Upper lobe of left lung (tissue), 4 donors: Measurements from ENCODE around the gene ST6GALNAC6.

Experiments used
- EP300 ChIP-seq, 4 donors: sonication (generic); formaldehyde crosslinking; IDR thresholded peaks; one replicate each; pipeline ENCODE4 v1.5.1; 2017; ENCODE audit warnings: antibody characterized with exemption in 4 of 4, control low read depth in 2 of 4
- POLR2A ChIP-seq, 4 donors: fragments of 450-650 bp; IDR thresholded peaks; one replicate each; pipeline ENCODE4 v1.5.1; 2016 to 2017; ENCODE audit warnings: antibody characterized with exemption in 4 of 4, mild to moderate bottlenecking in 2 of 4
- TF ChIP-seq, protein P1 (sequence below), 6 experiments: fragments of 450-650 bp in 4 of 6; fragments of 200-600 bp in 2 of 6; sonication (generic) in 2 of 6; IDR thresholded peaks; one replicate each; pipeline ENCODE4 v1.5.1; 2016 to 2019; ENCODE audit warnings: antibody characterized with exemption in 6 of 6

GRCh38 chr9:127926906-127927200, 27.4 kb upstream of the ST6GALNAC6 start:
- TF ChIP-seq, protein P1, sequence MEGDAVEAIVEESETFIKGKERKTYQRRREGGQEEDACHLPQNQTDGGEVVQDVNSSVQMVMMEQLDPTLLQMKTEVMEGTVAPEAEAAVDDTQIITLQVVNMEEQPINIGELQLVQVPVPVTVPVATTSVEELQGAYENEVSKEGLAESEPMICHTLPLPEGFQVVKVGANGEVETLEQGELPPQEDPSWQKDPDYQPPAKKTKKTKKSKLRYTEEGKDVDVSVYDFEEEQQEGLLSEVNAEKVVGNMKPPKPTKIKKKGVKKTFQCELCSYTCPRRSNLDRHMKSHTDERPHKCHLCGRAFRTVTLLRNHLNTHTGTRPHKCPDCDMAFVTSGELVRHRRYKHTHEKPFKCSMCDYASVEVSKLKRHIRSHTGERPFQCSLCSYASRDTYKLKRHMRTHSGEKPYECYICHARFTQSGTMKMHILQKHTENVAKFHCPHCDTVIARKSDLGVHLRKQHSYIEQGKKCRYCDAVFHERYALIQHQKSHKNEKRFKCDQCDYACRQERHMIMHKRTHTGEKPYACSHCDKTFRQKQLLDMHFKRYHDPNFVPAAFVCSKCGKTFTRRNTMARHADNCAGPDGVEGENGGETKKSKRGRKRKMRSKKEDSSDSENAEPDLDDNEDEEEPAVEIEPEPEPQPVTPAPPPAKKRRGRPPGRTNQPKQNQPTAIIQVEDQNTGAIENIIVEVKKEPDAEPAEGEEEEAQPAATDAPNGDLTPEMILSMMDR (IDR thresholded peaks at IDR 0.05) = no peak
- TF ChIP-seq POLR2A (IDR thresholded peaks at IDR 0.05) (no peak), EP300 (IDR thresholded peaks at IDR 0.05) (no peak)
